ENCODE measurements around the gene PTPRD. TPM values are rescaled to one million over a fixed set of nuclear protein-coding genes. Genes with fewer than 3 reads are reported as not detected.

PTPRD gene
- total and polyA plus RNA-seq, 9 donors = 45.2 to 104 (median 80.0) TPM

DNA sequence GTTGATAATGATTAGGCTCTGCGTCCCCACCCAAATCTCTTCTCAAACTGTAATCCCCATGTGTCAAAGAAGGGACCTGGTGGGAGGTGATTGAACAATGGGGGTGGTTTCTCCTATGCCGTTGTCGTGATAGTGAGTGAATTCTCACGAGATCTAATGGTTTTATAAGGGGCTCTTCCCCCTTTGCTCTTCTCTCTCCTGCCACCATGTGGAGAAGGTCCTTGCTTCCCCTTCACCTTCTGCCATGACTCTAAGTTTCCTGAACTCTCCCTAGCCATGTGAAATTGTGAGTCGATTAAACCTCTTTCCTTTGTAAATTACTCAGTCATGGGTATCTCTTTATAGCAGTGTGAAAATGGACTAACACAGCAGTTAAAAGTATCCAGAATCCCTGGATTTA is 2098.0 kb downstream of the PTPRD start:
- peaks cover 3% of the 10 kb centered on the region for H3K36me3 ChIP-seq (ENCODE audit: control insufficient read depth, insufficient read depth, low read length)
- no peak overlapping the region for H3K27ac ChIP-seq (ENCODE audit: low read length)
- no peak for DNase-seq
- H3K4me3 ChIP-seq (ENCODE audit: low read length) = no peak overlapping the region
- no CpG with 5 or more reads among the region's 5 CpGs for WGBS (ENCODE audit: insufficient coverage)
- no peaks in the 10 kb centered on the region for H3K27me3 ChIP-seq (ENCODE audit: control insufficient read depth, insufficient read depth, low read length)
- no peaks in the 10 kb centered on the region for H3K9me3 ChIP-seq (replicated peaks; ENCODE audit: control insufficient read depth, low read depth, low read length)
- H3K4me1 ChIP-seq (ENCODE audit: control insufficient read depth, insufficient read depth, low read length) = no peaks in the 10 kb centered on the region

DNA sequence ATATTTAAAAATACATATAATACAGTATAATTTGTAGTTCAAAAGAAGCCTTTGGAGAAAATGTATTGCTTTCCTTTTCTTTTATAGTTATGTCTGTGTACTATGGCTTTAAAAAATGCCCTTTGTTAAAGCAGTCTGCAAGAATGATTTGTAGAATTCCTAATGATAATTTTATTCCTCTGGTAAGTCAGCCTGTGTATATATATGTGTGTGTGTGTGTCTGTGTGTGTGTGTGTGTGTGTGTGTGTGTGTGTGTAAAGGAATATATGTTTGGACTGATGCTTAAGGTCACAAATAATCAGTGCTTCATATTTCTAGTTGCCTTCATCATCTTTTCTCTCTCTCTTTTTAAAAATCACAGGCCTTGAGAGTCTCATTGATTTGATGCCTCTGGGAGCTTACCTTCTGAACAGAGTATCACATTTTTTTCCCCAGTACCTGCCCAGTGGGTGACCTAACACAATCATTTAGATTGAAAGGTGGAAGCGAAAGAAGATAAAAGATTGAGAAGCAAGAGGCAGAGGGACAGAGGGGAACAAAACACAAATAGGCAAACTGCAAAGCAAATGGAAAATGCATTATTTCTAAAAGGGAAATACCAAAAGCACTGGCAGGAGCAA is 2104.0 kb downstream of the PTPRD start:
- peak; percentile 44 for DNase-seq
- Histone ChIP-seq H3K27ac (ENCODE audit: low read length) (no peak overlapping the region), H3K4me3 (ENCODE audit: low read length) (no peak overlapping the region), H3K9me3 (replicated peaks; ENCODE audit: control insufficient read depth, low read depth, low read length) (no peaks in the 10 kb centered on the region), H3K4me1 (ENCODE audit: control insufficient read depth, insufficient read depth, low read length) (no peaks in the 10 kb centered on the region), H3K27me3 (ENCODE audit: control insufficient read depth, insufficient read depth, low read length) (no peaks in the 10 kb centered on the region), H3K36me3 (ENCODE audit: control insufficient read depth, insufficient read depth, low read length) (no peaks in the 10 kb centered on the region)
- WGBS (ENCODE audit: insufficient coverage) = no CpG with 5 or more reads among the region's 1 CpG

- DNase-seq = no peak
- H3K9me3 ChIP-seq (replicated peaks; ENCODE audit: control insufficient read depth, low read depth, low read length) = no peaks in the 10 kb centered on the region
- H3K4me1 ChIP-seq (ENCODE audit: control insufficient read depth, insufficient read depth, low read length) = no peaks in the 10 kb centered on the region
- no CpG with 5 or more reads among the region's 4 CpGs for WGBS (ENCODE audit: insufficient coverage)
- no peak overlapping the region for H3K4me3 ChIP-seq (ENCODE audit: low read length)
- H3K27ac ChIP-seq (ENCODE audit: low read length) = no peak overlapping the region
- H3K27me3 ChIP-seq (ENCODE audit: control insufficient read depth, insufficient read depth, low read length) = no peaks in the 10 kb centered on the region
- H3K36me3 ChIP-seq (ENCODE audit: control insufficient read depth, insufficient read depth, low read length) = peaks cover 6% of the 10 kb centered on the region
Observed at GRCh38 chr9:8494571-8494970, 2118.2 kb downstream of the PTPRD start.

GRCh38 chr9:8492679-8493078 is 2120.1 kb downstream of the PTPRD start:
- no peak for DNase-seq
- H3K27ac ChIP-seq (ENCODE audit: low read length) = no peak overlapping the region
- H3K36me3 ChIP-seq (ENCODE audit: control insufficient read depth, insufficient read depth, low read length) = peaks cover 6% of the 10 kb centered on the region
- no peaks in the 10 kb centered on the region for H3K27me3 ChIP-seq (ENCODE audit: control insufficient read depth, insufficient read depth, low read length)
- no peaks in the 10 kb centered on the region for H3K9me3 ChIP-seq (replicated peaks; ENCODE audit: control insufficient read depth, low read depth, low read length)
- 100% methylated on average over 2 of the region's 4 CpGs for WGBS (ENCODE audit: insufficient coverage)
- no peak overlapping the region for H3K4me3 ChIP-seq (ENCODE audit: low read length)
- H3K4me1 ChIP-seq (ENCODE audit: control insufficient read depth, insufficient read depth, low read length) = no peaks in the 10 kb centered on the region

DNA sequence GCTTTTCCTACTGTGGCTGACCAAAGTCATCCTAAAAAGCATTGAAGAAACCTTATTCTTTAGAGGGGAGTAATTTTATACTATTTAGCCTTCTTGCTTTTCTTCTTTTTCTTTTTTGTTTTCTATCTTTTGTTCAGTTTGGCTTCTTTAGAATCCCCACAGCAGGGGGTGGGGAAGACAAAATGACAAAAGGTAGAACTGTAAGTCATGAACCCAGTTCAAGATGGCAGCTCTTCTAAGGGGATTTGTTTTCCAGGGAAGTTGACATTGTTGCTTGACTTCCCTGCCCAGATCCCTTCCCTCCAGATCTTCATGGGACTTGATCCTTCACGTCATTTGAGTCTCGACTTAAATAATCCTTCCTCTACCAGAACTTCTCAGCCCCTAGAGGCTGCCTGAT is 2120.8 kb downstream of the PTPRD start:
- no peaks in the 10 kb centered on the region for H3K9me3 ChIP-seq (replicated peaks; ENCODE audit: control insufficient read depth, low read depth, low read length)
- H3K36me3 ChIP-seq (ENCODE audit: control insufficient read depth, insufficient read depth, low read length) = peaks cover 6% of the 10 kb centered on the region
- H3K4me3 ChIP-seq (ENCODE audit: low read length) = no peak overlapping the region
- DNase-seq = no peak
- H3K27ac ChIP-seq (ENCODE audit: low read length) = no peak overlapping the region
- H3K4me1 ChIP-seq (ENCODE audit: control insufficient read depth, insufficient read depth, low read length) = no peaks in the 10 kb centered on the region
- H3K27me3 ChIP-seq (ENCODE audit: control insufficient read depth, insufficient read depth, low read length) = no peaks in the 10 kb centered on the region
- WGBS (ENCODE audit: insufficient coverage) = 100% methylated on average over 2 of the region's 2 CpGs

DNA sequence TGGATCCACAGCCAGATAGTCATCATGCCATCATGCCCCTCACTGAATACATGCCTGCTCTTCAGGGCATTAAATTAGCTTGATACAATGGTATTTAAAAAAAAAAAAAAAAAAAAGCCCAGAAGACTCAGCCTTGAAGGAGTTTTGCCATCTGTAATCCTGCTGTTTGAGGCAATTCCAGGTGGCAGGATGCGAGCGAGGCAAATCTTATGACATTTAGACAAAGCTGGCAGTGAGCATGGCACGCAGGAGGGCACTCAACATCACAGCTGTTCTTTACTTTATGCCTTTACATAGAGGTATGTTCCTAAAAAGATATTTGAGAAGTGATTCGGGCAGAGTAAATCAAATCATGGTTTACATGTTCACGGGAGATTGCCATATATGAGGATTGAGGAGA is 2121.2 kb downstream of the PTPRD start:
- Histone ChIP-seq H3K27ac (ENCODE audit: low read length) (no peak overlapping the region), H3K9me3 (replicated peaks; ENCODE audit: control insufficient read depth, low read depth, low read length) (no peaks in the 10 kb centered on the region), H3K27me3 (ENCODE audit: control insufficient read depth, insufficient read depth, low read length) (no peaks in the 10 kb centered on the region), H3K36me3 (ENCODE audit: control insufficient read depth, insufficient read depth, low read length) (peaks cover 6% of the 10 kb centered on the region), H3K4me1 (ENCODE audit: control insufficient read depth, insufficient read depth, low read length) (no peaks in the 10 kb centered on the region), H3K4me3 (ENCODE audit: low read length) (no peak overlapping the region)
- no peak for DNase-seq
- 100% methylated on average over 2 of the region's 5 CpGs for WGBS (ENCODE audit: insufficient coverage)

DNA sequence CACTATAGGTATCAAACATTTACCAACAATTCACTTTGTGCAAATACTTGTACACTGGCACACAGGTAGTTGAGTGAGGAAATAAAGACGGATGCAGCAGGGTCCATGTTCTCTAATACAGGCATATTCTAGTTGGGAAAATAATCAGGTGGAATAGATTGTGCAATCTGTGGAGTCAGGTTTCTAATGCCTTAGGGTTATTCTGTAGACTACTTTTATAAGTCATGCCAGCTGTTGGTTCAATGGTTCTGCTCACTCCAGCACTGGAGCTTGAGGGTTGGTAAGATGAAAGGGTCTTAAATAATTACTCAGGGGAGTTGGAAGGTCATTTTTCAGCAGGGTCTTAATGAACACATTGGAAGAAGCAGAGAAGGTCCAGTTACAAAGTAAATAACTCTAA is 2123.0 kb downstream of the PTPRD start:
- no peak overlapping the region for H3K4me3 ChIP-seq (ENCODE audit: low read length)
- peaks cover 12% of the 10 kb centered on the region for H3K36me3 ChIP-seq (ENCODE audit: control insufficient read depth, insufficient read depth, low read length)
- no peak for DNase-seq
- H3K9me3 ChIP-seq (replicated peaks; ENCODE audit: control insufficient read depth, low read depth, low read length) = no peaks in the 10 kb centered on the region
- WGBS (ENCODE audit: insufficient coverage) = 100% methylated on average over 1 of the region's 1 CpG
- H3K27ac ChIP-seq (ENCODE audit: low read length) = no peak overlapping the region
- H3K4me1 ChIP-seq (ENCODE audit: control insufficient read depth, insufficient read depth, low read length) = no peaks in the 10 kb centered on the region
- no peaks in the 10 kb centered on the region for H3K27me3 ChIP-seq (ENCODE audit: control insufficient read depth, insufficient read depth, low read length)

DNA sequence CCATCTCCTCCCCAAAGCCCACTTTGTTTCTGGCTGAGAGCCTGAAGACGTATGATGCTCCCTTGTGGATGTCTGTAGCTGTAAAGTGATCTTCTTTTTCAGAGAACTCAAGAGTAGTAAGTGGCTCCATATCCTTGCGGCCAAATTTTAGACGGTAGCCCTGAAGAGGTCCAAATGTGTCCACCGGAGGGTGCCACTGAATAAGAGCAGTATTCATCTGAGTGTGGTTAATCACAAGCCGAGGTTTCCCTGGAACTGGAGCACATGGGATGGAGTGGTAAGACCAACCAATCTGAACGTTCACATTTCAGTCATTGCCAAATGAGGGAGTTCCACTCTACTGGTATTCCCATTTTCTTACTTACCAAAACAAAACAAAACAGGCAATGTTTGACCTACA is 2126.7 kb downstream of the PTPRD start:
- peak; percentile 32 for DNase-seq
- no peak overlapping the region for H3K4me3 ChIP-seq (ENCODE audit: low read length)
- no peaks in the 10 kb centered on the region for H3K9me3 ChIP-seq (replicated peaks; ENCODE audit: control insufficient read depth, low read depth, low read length)
- H3K27ac ChIP-seq (ENCODE audit: low read length) = no peak overlapping the region
- no peaks in the 10 kb centered on the region for H3K27me3 ChIP-seq (ENCODE audit: control insufficient read depth, insufficient read depth, low read length)
- peaks cover 9% of the 10 kb centered on the region for H3K36me3 ChIP-seq (ENCODE audit: control insufficient read depth, insufficient read depth, low read length)
- no peaks in the 10 kb centered on the region for H3K4me1 ChIP-seq (ENCODE audit: control insufficient read depth, insufficient read depth, low read length)
- 70% methylated on average over 4 of the region's 6 CpGs for WGBS (ENCODE audit: insufficient coverage)

DNA sequence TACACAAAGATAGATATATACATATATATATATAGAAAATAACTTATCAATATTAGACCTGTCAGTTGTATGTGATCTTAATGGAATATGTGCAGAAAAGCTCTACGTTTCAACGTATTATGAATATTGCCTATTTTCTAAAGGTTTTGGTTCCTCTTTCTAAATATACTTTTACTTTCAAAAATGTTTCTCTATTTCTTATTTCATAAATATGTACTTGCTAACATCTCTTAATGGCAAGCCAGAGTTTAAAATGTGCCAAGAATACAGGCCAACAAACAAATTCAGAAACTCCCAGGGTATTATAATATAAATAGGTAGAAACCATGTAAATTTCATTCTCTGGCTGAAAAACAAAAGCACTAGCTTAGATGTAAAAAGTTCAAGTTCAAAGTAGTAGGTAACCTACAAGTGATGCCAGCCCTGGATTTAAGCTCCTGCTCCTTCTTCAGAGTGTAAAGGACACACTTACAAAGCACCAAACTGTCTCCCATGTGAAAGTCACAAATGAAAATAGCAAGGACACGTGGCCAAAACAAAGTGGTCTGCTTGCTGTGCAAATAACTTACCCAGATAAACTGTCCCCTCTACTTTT is 2128.1 kb downstream of the PTPRD start:
- H3K36me3 ChIP-seq (ENCODE audit: control insufficient read depth, insufficient read depth, low read length) = peaks cover 9% of the 10 kb centered on the region
- WGBS (ENCODE audit: insufficient coverage) = 0% methylated on average over 1 of the region's 3 CpGs
- H3K4me1 ChIP-seq (ENCODE audit: control insufficient read depth, insufficient read depth, low read length) = no peaks in the 10 kb centered on the region
- peak; percentile 70 for DNase-seq
- H3K4me3 ChIP-seq (ENCODE audit: low read length) = no peak overlapping the region
- H3K9me3 ChIP-seq (replicated peaks; ENCODE audit: control insufficient read depth, low read depth, low read length) = no peaks in the 10 kb centered on the region
- no peak overlapping the region for H3K27ac ChIP-seq (ENCODE audit: low read length)
- no peaks in the 10 kb centered on the region for H3K27me3 ChIP-seq (ENCODE audit: control insufficient read depth, insufficient read depth, low read length)

DNA sequence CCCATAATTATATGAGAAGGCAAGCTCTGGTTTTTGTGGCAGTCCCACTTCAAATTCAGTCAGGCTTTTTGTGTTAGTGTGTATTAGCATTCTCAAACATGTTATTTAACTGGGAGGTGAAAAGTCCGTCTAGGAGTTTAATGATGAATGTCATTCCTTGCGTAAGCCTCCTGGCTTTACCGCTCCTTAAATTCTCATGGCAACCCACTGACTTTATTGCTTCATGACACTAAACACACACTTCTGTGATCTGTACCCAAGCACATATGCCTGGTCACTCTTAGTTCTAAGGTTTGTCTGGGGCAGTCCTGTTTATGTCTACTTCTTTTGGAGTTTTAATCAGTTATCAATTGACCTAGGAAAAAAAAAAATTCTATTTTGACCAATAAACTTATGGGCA is 2135.4 kb downstream of the PTPRD start:
- Histone ChIP-seq H3K4me3 (ENCODE audit: low read length) (no peak overlapping the region), H3K27ac (ENCODE audit: low read length) (no peak overlapping the region), H3K9me3 (replicated peaks; ENCODE audit: control insufficient read depth, low read depth, low read length) (no peaks in the 10 kb centered on the region), H3K27me3 (ENCODE audit: control insufficient read depth, insufficient read depth, low read length) (no peaks in the 10 kb centered on the region), H3K36me3 (ENCODE audit: control insufficient read depth, insufficient read depth, low read length) (peaks cover 3% of the 10 kb centered on the region), H3K4me1 (ENCODE audit: control insufficient read depth, insufficient read depth, low read length) (no peaks in the 10 kb centered on the region)
- no peak for DNase-seq
- WGBS (ENCODE audit: insufficient coverage) = no CpG with 5 or more reads among the region's 3 CpGs

DNA sequence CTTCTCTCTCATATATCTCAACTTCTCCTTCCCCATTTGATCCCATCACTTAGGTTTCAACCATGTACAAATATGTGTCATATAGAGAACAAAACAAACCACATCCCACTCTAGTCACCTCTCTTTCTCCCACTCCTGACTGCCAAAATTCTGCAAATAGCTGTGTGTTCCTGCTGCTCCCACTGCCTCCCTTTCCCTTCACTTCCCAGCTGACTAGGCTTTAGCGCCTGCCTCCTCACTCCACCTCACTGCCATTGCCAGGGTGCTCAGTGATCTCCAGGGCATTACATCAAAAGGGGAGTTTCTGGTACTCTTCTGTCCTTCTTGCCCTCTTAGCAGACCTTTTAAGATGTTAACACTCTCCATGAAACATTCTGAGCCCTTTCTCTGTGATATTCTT is 2137.9 kb downstream of the PTPRD start:
- no peak for DNase-seq
- H3K27ac ChIP-seq (ENCODE audit: low read length) = no peak overlapping the region
- no peaks in the 10 kb centered on the region for H3K27me3 ChIP-seq (ENCODE audit: control insufficient read depth, insufficient read depth, low read length)
- no peaks in the 10 kb centered on the region for H3K4me1 ChIP-seq (ENCODE audit: control insufficient read depth, insufficient read depth, low read length)
- H3K9me3 ChIP-seq (replicated peaks; ENCODE audit: control insufficient read depth, low read depth, low read length) = no peaks in the 10 kb centered on the region
- 89% methylated on average over 1 of the region's 1 CpG for WGBS (ENCODE audit: insufficient coverage)
- H3K4me3 ChIP-seq (ENCODE audit: low read length) = no peak overlapping the region
- peaks cover 3% of the 10 kb centered on the region for H3K36me3 ChIP-seq (ENCODE audit: control insufficient read depth, insufficient read depth, low read length)
